ENCODE results near the gene CCND2. TPM values are rescaled to one million over a fixed set of nuclear protein-coding genes. Genes with fewer than 3 reads are reported as not detected.

CCND2 gene
- total RNA-seq, 1 donor from 2014 or later = 94.2 TPM

DNA sequence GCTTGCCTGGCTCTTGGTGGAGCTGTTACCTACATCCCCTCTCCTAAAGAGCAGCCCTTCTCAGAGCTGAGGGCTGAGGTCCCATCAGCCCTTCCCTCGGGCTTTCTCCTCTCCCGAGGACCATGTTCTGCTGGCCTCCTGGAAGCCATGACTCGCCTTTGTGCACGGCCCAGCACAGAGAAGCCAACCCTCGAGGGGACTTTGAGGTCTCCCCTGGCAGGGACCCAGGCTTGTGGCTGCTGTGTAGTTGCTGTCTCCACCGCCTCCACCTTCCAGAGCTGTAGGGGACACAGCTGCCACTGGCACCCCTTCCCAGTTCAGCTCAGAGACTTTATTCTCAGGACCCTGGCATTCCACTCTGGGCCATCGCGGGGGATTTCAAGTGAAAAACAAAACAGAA is 22.9 kb upstream of the CCND2 start:
- no peaks in the 10 kb centered on the region for H3K4me1 ChIP-seq
- no peaks in the 10 kb centered on the region for H3K36me3 ChIP-seq
- H3K4me3 ChIP-seq = no peak overlapping the region
- intact Hi-C loops (cut with DNase I) = no loop called here
- ATAC-seq (no peak), DNase-seq (no peak)
- TF ChIP-seq, protein P1, sequence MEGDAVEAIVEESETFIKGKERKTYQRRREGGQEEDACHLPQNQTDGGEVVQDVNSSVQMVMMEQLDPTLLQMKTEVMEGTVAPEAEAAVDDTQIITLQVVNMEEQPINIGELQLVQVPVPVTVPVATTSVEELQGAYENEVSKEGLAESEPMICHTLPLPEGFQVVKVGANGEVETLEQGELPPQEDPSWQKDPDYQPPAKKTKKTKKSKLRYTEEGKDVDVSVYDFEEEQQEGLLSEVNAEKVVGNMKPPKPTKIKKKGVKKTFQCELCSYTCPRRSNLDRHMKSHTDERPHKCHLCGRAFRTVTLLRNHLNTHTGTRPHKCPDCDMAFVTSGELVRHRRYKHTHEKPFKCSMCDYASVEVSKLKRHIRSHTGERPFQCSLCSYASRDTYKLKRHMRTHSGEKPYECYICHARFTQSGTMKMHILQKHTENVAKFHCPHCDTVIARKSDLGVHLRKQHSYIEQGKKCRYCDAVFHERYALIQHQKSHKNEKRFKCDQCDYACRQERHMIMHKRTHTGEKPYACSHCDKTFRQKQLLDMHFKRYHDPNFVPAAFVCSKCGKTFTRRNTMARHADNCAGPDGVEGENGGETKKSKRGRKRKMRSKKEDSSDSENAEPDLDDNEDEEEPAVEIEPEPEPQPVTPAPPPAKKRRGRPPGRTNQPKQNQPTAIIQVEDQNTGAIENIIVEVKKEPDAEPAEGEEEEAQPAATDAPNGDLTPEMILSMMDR (IDR thresholded peaks at IDR 0.05) = no peak
- peaks cover 10% of the 10 kb centered on the region for H3K27me3 ChIP-seq
- no peaks in the 10 kb centered on the region for H3K9me3 ChIP-seq
- H3K27ac ChIP-seq = no peak overlapping the region

DNA sequence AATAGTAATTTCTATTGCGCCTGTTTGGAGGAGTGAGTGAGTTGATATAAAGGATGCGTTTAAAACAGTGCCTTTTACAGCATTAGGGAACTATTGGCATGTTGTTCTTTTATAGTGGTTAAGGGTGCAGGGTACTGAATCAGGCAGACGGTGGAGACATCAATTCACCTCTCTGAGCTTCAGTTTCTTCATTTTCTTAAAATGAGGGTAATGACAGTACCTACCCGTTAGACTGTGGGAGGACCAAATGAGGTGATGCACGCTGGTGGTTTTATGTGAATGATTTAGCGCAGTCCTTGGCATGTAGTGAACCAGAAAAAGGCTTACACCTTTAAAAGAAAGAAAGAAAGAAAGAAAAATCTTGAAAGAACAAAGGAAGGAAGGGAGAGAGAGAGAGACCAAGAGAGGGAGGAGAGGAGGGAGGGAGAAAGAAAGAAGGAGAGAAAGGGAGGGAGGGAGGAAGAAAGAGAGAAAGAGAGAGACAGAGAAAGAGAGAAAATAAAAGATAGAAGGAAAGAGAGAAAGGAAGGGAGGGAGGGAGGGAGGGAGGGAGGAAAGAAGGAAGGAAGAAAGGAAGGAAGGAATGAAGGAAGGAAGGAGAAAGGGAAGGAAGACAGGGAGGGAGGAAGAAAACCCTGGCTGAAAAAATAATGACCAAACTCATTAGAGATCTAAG is 22.2 kb upstream of the CCND2 start:
- ATAC-seq = no peak
- H3K36me3 ChIP-seq = no peaks in the 10 kb centered on the region
- TF ChIP-seq, protein P1 (IDR thresholded peaks at IDR 0.05) = no peak

DNA sequence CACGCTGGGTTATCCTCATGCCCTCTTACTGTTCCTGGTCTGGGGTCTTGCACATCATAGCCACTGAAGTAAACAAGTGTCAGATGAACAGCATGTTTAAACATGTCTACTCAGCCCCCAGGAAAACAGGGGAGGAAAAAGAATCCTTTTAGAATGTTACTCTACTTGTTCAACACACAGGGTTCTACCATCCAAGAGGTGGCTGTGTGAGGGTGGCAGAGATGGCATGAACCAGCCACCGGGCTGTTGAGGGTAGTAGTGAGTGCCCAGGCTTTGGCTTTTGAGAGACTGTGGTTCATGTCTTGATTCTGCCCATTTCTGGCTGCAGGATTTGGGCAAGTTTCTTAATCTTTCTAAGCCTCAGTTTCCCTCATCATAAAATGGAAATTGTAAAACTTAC is 21.6 kb upstream of the CCND2 start:
- DNase-seq = no peak
- Histone ChIP-seq H3K36me3 (no peaks in the 10 kb centered on the region), H3K4me1 (no peaks in the 10 kb centered on the region), H3K9me3 (no peaks in the 10 kb centered on the region), H3K4me3 (no peak overlapping the region), H3K27ac (no peak overlapping the region), H3K27me3 (peaks cover 10% of the 10 kb centered on the region)
- TF ChIP-seq, protein P1 (IDR thresholded peaks at IDR 0.05) = no peak
- intact Hi-C loops (cut with DNase I) = no loop called here
- ATAC-seq = no peak

More for the DNA sequence above, 22.2 kb upstream of the CCND2 start:
- intact Hi-C loops (cut with DNase I) = no loop called here
- no peak overlapping the region for H3K27ac ChIP-seq
- H3K27me3 ChIP-seq = peaks cover 10% of the 10 kb centered on the region
- no peaks in the 10 kb centered on the region for H3K9me3 ChIP-seq
- no peak for DNase-seq
- no peak overlapping the region for H3K4me3 ChIP-seq
- H3K4me1 ChIP-seq = no peaks in the 10 kb centered on the region

DNA sequence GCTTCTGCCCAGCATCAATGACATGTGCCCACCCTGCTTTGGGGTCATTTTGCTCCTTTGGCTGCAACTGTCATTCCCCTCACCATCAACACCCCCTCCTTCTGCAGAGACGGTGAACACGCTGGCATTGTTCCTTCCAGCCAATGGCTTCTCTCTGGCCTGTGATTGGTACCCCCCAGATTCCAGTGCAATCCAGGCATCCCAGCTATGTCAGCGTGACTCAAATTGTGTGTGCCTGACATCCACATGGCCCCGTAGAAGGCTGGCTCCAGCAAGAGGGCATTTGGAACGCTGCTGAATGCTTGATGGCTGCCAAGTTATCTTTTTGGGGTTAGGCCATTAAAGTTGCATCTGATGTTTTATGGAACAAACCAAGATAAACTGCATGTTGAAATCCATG is 21.0 kb upstream of the CCND2 start:
- intact Hi-C loops (cut with DNase I) = no loop called here
- H3K4me3 ChIP-seq = no peak overlapping the region
- TF ChIP-seq, protein P1 (IDR thresholded peaks at IDR 0.05) = no peak
- no peak overlapping the region for H3K27ac ChIP-seq
- no peaks in the 10 kb centered on the region for H3K36me3 ChIP-seq
- ATAC-seq (no peak), DNase-seq (no peak)
- H3K4me1 ChIP-seq = no peaks in the 10 kb centered on the region
- H3K27me3 ChIP-seq = peaks cover 10% of the 10 kb centered on the region
- H3K9me3 ChIP-seq = no peaks in the 10 kb centered on the region

DNA sequence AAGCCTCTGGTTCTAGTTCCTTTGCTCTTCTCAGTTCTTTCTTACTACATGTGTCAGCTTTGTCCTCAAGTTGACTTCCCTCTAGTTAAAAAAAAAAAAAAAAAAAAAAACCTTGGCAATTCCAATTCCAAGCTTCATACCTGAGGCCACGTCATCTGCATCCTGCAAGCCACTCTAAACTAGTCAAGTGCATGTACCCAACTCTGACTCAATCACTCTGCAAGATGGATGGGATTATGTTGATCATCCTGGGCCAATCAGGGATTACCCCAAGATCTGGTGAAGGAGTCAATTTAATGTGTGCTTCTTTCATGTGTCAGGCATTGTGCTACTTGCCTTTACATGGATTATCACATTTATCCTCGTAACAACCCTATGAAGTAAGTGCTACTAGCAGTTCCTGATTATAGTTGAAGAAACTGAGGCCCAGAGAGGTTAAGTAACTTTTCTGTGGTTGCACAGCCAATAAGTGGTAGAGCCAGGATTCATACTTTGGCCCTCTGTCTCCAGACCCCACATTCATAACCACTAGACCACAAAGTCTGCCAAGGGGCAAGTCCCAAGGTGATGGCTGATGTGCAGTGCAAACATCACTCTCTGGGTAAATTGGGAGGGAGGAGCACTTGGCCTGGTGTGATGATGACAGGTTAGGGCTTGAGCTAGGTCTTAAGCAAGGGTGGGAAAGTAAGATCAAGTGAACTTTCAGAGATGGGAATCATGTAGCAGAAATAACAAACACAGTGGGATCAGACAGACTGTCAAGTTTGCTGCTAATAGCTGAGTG is 17.3 kb upstream of the CCND2 start:
- TF ChIP-seq, protein P1 (IDR thresholded peaks at IDR 0.05) = no peak

More for the DNA sequence above, 17.3 kb upstream of the CCND2 start:
- Histone ChIP-seq H3K4me1 (no peaks in the 10 kb centered on the region), H3K9me3 (no peaks in the 10 kb centered on the region), H3K4me3 (no peak overlapping the region), H3K36me3 (no peaks in the 10 kb centered on the region), H3K27ac (no peak overlapping the region), H3K27me3 (peaks cover 10% of the 10 kb centered on the region)
- intact Hi-C loops (cut with DNase I) = no loop called here
- ATAC-seq (no peak), DNase-seq (no peak)

Measured in upper lobe of right lung (tissue), 1 donor.